DOHH2 (cell line): ENCODE measurements around the gene CREG2.

Experiments
- H3F3A ChIP-seq: fragments of 200-600 bp; sonication (generic), shearing (Covaris generic); 2 replicates; pipeline ENCODE4 v1.6.0; 2016; ENCODE audit warnings: antibody characterized with exemption, mild to moderate bottlenecking; ENCODE audit not compliant: control insufficient read depth, insufficient read depth
- H3K27ac ChIP-seq: fragments of 200-600 bp; sonication (generic); 2 replicates; pipeline ENCODE4 v1.5.1; 2014; ENCODE audit warnings: low read depth, mild to moderate bottlenecking, low read length, moderate library complexity
- H3K27me3 ChIP-seq: fragments of 200-600 bp; sonication (generic); 2 replicates; pipeline ENCODE4 v1.6.1; 2014; ENCODE audit warnings: mild to moderate bottlenecking, low read length, mixed read lengths; ENCODE audit not compliant: control insufficient read depth
- H3K36me3 ChIP-seq: fragments of 200-600 bp; sonication (generic); 2 replicates; pipeline ENCODE4 v1.6.1; 2014; ENCODE audit warnings: mild to moderate bottlenecking, low read length, moderate library complexity, mixed read lengths; ENCODE audit not compliant: control insufficient read depth
- H3K4me1 ChIP-seq: fragments of 200-600 bp; sonication (generic); 2 replicates; pipeline ENCODE4 v1.6.1; 2014; ENCODE audit warnings: mild to moderate bottlenecking, low read length, mixed read lengths; ENCODE audit not compliant: control insufficient read depth
- H3K4me2 ChIP-seq: fragments of 200-600 bp; sonication (generic); 2 replicates; pipeline ENCODE4 v1.6.0; 2014; ENCODE audit warnings: mild to moderate bottlenecking, low read length, moderate library complexity
- H3K4me3 ChIP-seq: fragments of 200-600 bp; sonication (generic); 2 replicates; pipeline ENCODE4 v1.5.1; 2014; ENCODE audit warnings: mild to moderate bottlenecking, low read length, mixed read lengths
- H3K79me2 ChIP-seq: fragments of 200-600 bp; sonication (generic); 2 replicates; pipeline ENCODE4 v1.6.1; 2014; ENCODE audit warnings: mild to moderate bottlenecking, low read length, mixed read lengths; ENCODE audit not compliant: control insufficient read depth
- H3K9me2 ChIP-seq: fragments of 200-600 bp; sonication (generic); replicated peaks from 2 replicates; pipeline ENCODE4 v1.6.1; 2014; ENCODE audit warnings: mild to moderate bottlenecking, low read length, mixed read lengths; ENCODE audit not compliant: control insufficient read depth
- H3K9me3 ChIP-seq: fragments of 200-600 bp; sonication (generic); 2 replicates; pipeline ENCODE4 v1.6.1; 2014; ENCODE audit warnings: antibody characterized with exemption, low read length, mixed read lengths; ENCODE audit not compliant: control insufficient read depth, insufficient read depth
- H4K20me1 ChIP-seq: fragments of 200-600 bp; sonication (generic); 2 replicates; pipeline ENCODE4 v1.6.0; 2014; ENCODE audit warnings: low read depth, mild to moderate bottlenecking, antibody characterized with exemption, low read length, moderate library complexity; ENCODE audit not compliant: control insufficient read depth, insufficient read depth
- EZH2phosphoT487 ChIP-seq: fragments of 200-600 bp; sonication (generic); IDR thresholded peaks from 2 replicates; pipeline ENCODE4 v1.6.1; 2017; ENCODE audit warnings: borderline replicate concordance, mild to moderate bottlenecking, antibody characterized with exemption, low read length, moderate library complexity, mixed read lengths
- TF ChIP-seq, protein P1 (sequence below): fragments of 200-600 bp; sonication (generic); IDR thresholded peaks from one replicate; pipeline ENCODE4 v1.5.1; 2014; ENCODE audit warnings: antibody characterized with exemption, mild to moderate bottlenecking, low read depth, low read length; ENCODE audit not compliant: poor library complexity, severe bottlenecking

CREG2 gene

DNA sequence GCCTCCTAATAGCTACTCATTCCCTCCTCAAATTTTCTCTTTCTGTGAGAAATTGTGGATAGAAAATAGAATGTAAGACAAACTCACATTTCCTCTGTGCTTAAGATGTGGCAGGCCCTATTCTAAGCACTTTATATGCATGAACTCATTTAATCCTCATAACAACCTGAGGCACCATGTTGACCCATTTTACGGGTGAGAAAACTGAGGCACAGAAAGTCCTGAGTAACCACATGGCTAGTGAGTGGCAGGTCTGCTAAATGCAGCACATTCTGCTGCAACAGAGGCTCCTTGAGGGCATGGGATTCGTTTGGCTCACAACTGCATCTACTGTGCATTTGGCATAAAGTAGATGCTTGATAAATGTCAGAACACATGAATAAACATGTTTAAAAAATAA, 56.1 kb downstream of the CREG2 start:
- H3K36me3 ChIP-seq: no peaks in the 10 kb centered on the region
- no peaks in the 10 kb centered on the region for H3K79me2 ChIP-seq
- TF ChIP-seq, protein P1, sequence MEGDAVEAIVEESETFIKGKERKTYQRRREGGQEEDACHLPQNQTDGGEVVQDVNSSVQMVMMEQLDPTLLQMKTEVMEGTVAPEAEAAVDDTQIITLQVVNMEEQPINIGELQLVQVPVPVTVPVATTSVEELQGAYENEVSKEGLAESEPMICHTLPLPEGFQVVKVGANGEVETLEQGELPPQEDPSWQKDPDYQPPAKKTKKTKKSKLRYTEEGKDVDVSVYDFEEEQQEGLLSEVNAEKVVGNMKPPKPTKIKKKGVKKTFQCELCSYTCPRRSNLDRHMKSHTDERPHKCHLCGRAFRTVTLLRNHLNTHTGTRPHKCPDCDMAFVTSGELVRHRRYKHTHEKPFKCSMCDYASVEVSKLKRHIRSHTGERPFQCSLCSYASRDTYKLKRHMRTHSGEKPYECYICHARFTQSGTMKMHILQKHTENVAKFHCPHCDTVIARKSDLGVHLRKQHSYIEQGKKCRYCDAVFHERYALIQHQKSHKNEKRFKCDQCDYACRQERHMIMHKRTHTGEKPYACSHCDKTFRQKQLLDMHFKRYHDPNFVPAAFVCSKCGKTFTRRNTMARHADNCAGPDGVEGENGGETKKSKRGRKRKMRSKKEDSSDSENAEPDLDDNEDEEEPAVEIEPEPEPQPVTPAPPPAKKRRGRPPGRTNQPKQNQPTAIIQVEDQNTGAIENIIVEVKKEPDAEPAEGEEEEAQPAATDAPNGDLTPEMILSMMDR: no peak
- TF ChIP-seq EZH2phosphoT487: no peak
- no peak overlapping the region for H3K27ac ChIP-seq
- H3K9me3 ChIP-seq: 0 out of 2 replicates have a peak, but pooled peaks cover 1% of the 10 kb centered on the region
- H3K4me3 ChIP-seq: no peak overlapping the region
- 0 out of 2 replicates have a peak, but pooled peaks cover 3% of the 10 kb centered on the region for H3F3A ChIP-seq
- H3K4me1 ChIP-seq: peaks cover 18% of the 10 kb centered on the region
- no peaks in the 10 kb centered on the region for H3K9me2 ChIP-seq
- H3K27me3 ChIP-seq: no peaks in the 10 kb centered on the region
- H4K20me1 ChIP-seq: no peaks in the 10 kb centered on the region
- H3K4me2 ChIP-seq: no peak overlapping the region

DNA sequence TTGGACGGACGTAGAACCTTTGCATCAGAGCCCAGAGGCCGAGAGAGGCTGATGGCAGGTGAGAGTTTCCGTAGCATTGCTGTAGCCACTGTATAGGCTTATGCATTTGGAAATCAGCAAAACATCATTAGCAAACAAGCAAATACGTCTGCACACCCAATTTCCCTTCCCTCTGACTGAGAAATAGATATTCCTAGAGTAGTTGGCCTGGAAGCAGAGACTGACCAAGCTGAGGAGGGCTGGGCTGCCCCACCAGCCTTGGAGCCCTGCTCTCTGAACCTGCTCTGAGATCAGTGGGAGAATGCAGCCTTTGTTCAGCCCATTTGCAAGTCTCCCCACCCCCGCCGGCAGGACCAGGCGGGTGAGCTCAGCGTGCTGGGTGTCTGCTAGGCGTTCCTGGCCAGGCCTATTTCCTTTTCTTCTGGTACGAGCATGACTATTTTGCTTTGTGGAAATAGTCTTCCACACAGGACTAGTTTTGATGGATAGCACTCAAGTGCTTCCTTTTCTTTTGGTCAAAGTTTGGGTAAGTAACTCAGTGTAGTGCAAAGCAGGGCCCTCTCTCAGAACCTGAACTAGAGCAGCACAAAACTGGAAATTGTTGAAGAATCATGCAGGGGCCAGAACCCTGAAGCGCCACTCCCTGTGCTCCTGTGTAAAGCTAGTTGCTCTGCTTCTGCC, 56.9 kb downstream of the CREG2 start:
- no peak overlapping the region for H3K4me3 ChIP-seq
- no peaks in the 10 kb centered on the region for H3K9me2 ChIP-seq

DNA sequence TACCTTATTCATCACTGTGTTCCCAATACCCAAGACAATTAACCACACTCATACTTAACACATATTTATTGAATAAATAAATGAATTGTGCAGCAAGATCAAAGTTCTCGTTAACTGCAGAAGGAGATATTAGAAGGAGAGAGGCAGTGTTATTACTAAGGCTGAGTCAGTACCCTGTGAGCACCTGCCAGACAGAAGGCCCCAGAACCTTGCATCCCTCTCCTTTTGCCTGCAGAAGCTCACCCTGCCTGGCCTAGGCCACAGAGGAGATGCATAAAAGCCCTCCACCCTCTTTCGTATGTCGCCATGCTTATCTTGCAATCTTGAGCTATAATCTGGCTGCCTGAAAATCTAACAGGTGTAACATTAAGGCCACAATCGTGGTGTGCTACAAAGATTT, 58.3 kb downstream of the CREG2 start:
- Histone ChIP-seq H3K27ac (peak overlapping the region; percentile 41), H4K20me1 (no peaks in the 10 kb centered on the region), H3K9me2 (no peaks in the 10 kb centered on the region), H3K4me3 (peak overlapping the region; percentile 50), H3K9me3 (peaks cover 12% of the 10 kb centered on the region), H3K4me2 (peak overlapping the region; percentile 56), H3K36me3 (no peaks in the 10 kb centered on the region), H3K4me1 (peaks cover 18% of the 10 kb centered on the region), H3F3A (0 out of 2 replicates have a peak, but pooled peaks cover 3% of the 10 kb centered on the region), H3K27me3 (no peaks in the 10 kb centered on the region), H3K79me2 (no peaks in the 10 kb centered on the region)
- no peak for TF ChIP-seq EZH2phosphoT487
- TF ChIP-seq, protein P1: no peak

More for the DNA sequence above, 56.9 kb downstream of the CREG2 start:
- Histone ChIP-seq H3K9me3 (peaks cover 10% of the 10 kb centered on the region), H4K20me1 (no peaks in the 10 kb centered on the region), H3F3A (0 out of 2 replicates have a peak, but pooled peaks cover 3% of the 10 kb centered on the region), H3K79me2 (no peaks in the 10 kb centered on the region), H3K27ac (no peak overlapping the region), H3K27me3 (no peaks in the 10 kb centered on the region), H3K4me2 (no peak overlapping the region), H3K36me3 (no peaks in the 10 kb centered on the region), H3K4me1 (peaks cover 18% of the 10 kb centered on the region)
- TF ChIP-seq, protein P1: no peak
- no peak for TF ChIP-seq EZH2phosphoT487
